ENCODE measurements around the gene USB1. TPM values are rescaled to one million over a fixed set of nuclear protein-coding genes. Genes with fewer than 3 reads are reported as not detected.

Gene USB1
- total RNA-seq, 2 donors from 2014 or later: 22.6 to 74.1 TPM

GRCh38 chr16:57993897-57994296 lies 7.3 kb upstream of the USB1 start:
- 67% methylated on average over 5 of the region's 5 CpGs for WGBS

GRCh38 chr16:57994361-57994760 lies 6.8 kb upstream of the USB1 start:
- intact Hi-C loops (cut with DNase I): no loop called here
- TF ChIP-seq POLR2A (IDR thresholded peaks at IDR 0.05): no peak
- TF ChIP-seq, protein P1, sequence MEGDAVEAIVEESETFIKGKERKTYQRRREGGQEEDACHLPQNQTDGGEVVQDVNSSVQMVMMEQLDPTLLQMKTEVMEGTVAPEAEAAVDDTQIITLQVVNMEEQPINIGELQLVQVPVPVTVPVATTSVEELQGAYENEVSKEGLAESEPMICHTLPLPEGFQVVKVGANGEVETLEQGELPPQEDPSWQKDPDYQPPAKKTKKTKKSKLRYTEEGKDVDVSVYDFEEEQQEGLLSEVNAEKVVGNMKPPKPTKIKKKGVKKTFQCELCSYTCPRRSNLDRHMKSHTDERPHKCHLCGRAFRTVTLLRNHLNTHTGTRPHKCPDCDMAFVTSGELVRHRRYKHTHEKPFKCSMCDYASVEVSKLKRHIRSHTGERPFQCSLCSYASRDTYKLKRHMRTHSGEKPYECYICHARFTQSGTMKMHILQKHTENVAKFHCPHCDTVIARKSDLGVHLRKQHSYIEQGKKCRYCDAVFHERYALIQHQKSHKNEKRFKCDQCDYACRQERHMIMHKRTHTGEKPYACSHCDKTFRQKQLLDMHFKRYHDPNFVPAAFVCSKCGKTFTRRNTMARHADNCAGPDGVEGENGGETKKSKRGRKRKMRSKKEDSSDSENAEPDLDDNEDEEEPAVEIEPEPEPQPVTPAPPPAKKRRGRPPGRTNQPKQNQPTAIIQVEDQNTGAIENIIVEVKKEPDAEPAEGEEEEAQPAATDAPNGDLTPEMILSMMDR (IDR thresholded peaks at IDR 0.05): no peak

More at GRCh38 chr16:57993897-57994296, 7.3 kb upstream of the USB1 start:
- DNase-seq (ENCODE audit: low spot score): no peak
- Histone ChIP-seq H3K9me3 (no peaks in the 10 kb centered on the region), H3K4me1 (replicated peaks) (peaks cover 3% of the 10 kb centered on the region), H3K27me3 (replicated peaks; ENCODE audit: insufficient read depth) (no peaks in the 10 kb centered on the region), H3K36me3 (peaks cover 8 to 19% of the 10 kb centered on the region in 2 donors), H3K27ac (no peak overlapping the region), H3K4me3 (no peak overlapping the region)
- intact Hi-C loops (cut with DNase I): no loop called here
- no peak for TF ChIP-seq POLR2A (IDR thresholded peaks at IDR 0.05)
- no peak for TF ChIP-seq POLR2AphosphoS5 (IDR thresholded peaks at IDR 0.05)
- TF ChIP-seq, protein P1 (IDR thresholded peaks at IDR 0.05): no peak

GRCh38 chr16:57994778-57995177 lies 6.4 kb upstream of the USB1 start:
- WGBS: 26% methylated on average over 4 of the region's 4 CpGs
- TF ChIP-seq POLR2A (IDR thresholded peaks at IDR 0.05): no peak
- TF ChIP-seq, protein P1 (IDR thresholded peaks at IDR 0.05): peak in 1 of 4 experiments; percentile 37
- Histone ChIP-seq H3K27me3 (replicated peaks; ENCODE audit: insufficient read depth) (no peaks in the 10 kb centered on the region), H3K36me3 (peaks cover 8 to 19% of the 10 kb centered on the region in 2 donors), H3K9me3 (no peaks in the 10 kb centered on the region), H3K4me1 (replicated peaks) (peaks cover 7% of the 10 kb centered on the region), H3K4me3 (no peak overlapping the region), H3K27ac (no peak overlapping the region)
- intact Hi-C loops (cut with DNase I): no loop called here
- no peak for DNase-seq (ENCODE audit: low spot score)

More at GRCh38 chr16:57994361-57994760, 6.8 kb upstream of the USB1 start:
- no peak for DNase-seq (ENCODE audit: low spot score)
- H3K9me3 ChIP-seq: no peaks in the 10 kb centered on the region
- 86% methylated on average over 4 of the region's 4 CpGs for WGBS
- peaks cover 3% of the 10 kb centered on the region for H3K4me1 ChIP-seq (replicated peaks)
- H3K4me3 ChIP-seq: no peak overlapping the region
- H3K36me3 ChIP-seq: peaks cover 8 to 19% of the 10 kb centered on the region in 2 donors
- H3K27me3 ChIP-seq (replicated peaks; ENCODE audit: insufficient read depth): no peaks in the 10 kb centered on the region
- no peak overlapping the region for H3K27ac ChIP-seq

GRCh38 chr16:57995721-57996405 lies 5.3 kb upstream of the USB1 start:
- DNase-seq (ENCODE audit: low spot score): no peak
- intact Hi-C loops (cut with DNase I): no loop called here
- peaks cover 8 to 19% of the 10 kb centered on the region in 2 donors for H3K36me3 ChIP-seq
- H3K4me3 ChIP-seq: no peak overlapping the region
- H3K4me1 ChIP-seq (replicated peaks): peaks cover 9% of the 10 kb centered on the region
- WGBS: 91% methylated on average over 15 of the region's 18 CpGs
- no peaks in the 10 kb centered on the region for H3K9me3 ChIP-seq
- no peak overlapping the region for H3K27ac ChIP-seq
- TF ChIP-seq, protein P1 (IDR thresholded peaks at IDR 0.05): no peak
- TF ChIP-seq POLR2A (IDR thresholded peaks at IDR 0.05) (no peak), POLR2AphosphoS5 (IDR thresholded peaks at IDR 0.05) (no peak)
- no peaks in the 10 kb centered on the region for H3K27me3 ChIP-seq (replicated peaks; ENCODE audit: insufficient read depth)

Data from prostate gland (tissue), 2 donors.